IPS-18a (cell line): ENCODE measurements around the gene CCDC6.
"Not testable (repeated sequence)": the region's sequence is repeated elsewhere in the genome, so short reads cannot be mapped to it uniquely, and the experiment has no call there.

Experiments
- H3K27ac ChIP-seq: one replicate; pipeline ENCODE4 v1.5.1; 2013; ENCODE audit warnings: low read length
- H3K27me3 ChIP-seq: one replicate; pipeline ENCODE4 v1.6.1; 2013; ENCODE audit warnings: mild to moderate bottlenecking, low read length; ENCODE audit not compliant: control insufficient read depth, insufficient read depth
- H3K36me3 ChIP-seq: one replicate; pipeline ENCODE4 v1.6.1; 2013; ENCODE audit warnings: low read depth, low read length; ENCODE audit not compliant: control insufficient read depth
- H3K4me1 ChIP-seq: one replicate; pipeline ENCODE4 v1.6.1; 2013; ENCODE audit warnings: low read depth, low read length; ENCODE audit not compliant: control insufficient read depth
- H3K4me3 ChIP-seq: one replicate; pipeline ENCODE4 v1.5.1; 2013; ENCODE audit warnings: low read length
- H3K9ac ChIP-seq: one replicate; pipeline ENCODE4 v1.6.1; 2013; ENCODE audit warnings: mild to moderate bottlenecking, low read length, moderate library complexity
- H3K9me3 ChIP-seq: one replicate; pipeline ENCODE4 v1.6.1; 2013; ENCODE audit warnings: low read depth, low read length; ENCODE audit not compliant: control insufficient read depth

Gene CCDC6

DNA sequence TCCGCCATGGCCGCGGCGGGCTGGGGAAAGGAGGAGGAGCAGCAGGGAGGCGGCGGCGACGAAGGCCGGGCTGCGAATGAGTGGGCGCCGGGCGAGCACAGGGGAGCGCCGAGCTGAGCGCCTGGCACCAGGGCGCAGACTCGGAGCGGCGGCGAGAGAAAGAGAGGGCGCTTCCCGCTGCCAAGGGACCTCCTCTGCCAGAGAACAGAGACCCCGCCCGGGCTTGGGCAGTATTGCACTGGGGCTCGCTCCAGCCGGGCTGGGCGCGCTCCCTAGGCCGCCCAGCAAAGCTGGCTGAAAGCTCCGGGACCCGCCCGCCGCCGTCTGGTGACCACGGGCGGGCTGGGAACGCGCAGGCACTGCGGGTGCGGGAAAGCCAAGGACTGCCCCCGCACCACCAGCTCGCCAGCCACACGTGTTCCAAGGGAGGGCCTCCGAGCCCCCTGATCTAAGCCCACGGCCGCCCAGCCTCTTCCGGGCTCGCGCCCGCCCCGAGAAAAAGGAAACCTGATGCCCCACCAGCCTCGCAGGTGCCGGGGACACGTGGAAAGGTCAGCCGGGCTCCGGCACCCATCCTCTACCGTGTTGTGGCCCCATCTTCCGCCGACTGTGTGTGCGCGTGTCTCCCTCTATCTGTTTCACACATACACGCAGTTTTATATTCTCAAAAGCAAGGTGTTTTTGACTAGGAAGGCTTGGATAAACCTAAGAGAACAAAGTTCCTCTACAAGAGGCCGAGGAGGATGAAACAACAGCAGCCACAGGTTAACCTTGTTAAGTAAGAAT lies at the start of gene CCDC6:
Gene CCDC6 (minus strand): TSS at position 140 of the 786 bp plus-strand sequence. CDS start 132 bp downstream, at position 8.
- Histone ChIP-seq H3K27me3 (no peaks in the 10 kb centered on the region), H3K36me3 (peaks cover 5% of the 10 kb centered on the region), H3K4me1 (peaks cover 38% of the 10 kb centered on the region), H3K27ac (peak within 1 kb of the TSS; percentile 96), H3K9ac (peak within 1 kb of the TSS; percentile 88), H3K4me3 (peak within 1 kb of the TSS; percentile 88), H3K9me3 (no peaks in the 10 kb centered on the region)

DNA sequence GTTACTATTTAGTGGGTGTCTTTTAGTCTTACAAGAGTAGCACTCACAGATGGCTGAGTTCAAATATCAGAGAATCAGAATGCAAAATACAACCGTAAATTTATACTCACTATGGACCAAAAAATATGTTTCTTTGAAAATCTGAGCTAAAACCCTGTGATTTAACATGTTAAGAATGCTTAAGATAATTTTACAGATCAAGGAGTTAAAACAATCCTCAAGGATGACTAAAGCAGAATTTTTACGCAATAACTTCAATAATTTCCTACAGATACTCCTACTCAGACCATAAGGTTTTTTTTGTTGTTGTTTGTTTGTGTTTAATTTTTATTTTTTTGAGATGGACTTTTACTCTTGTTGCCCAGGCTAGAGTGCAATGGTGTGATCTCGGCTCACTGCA lies 47.9 kb upstream of the CCDC6 start:
- H3K9ac ChIP-seq = no peak overlapping the region
- H3K4me1 ChIP-seq = peaks cover 3% of the 10 kb centered on the region
- no peaks in the 10 kb centered on the region for H3K27me3 ChIP-seq
- no peak overlapping the region for H3K27ac ChIP-seq
- no peak overlapping the region for H3K4me3 ChIP-seq
- H3K9me3 ChIP-seq = no peaks in the 10 kb centered on the region
- H3K36me3 ChIP-seq = no peaks in the 10 kb centered on the region

DNA sequence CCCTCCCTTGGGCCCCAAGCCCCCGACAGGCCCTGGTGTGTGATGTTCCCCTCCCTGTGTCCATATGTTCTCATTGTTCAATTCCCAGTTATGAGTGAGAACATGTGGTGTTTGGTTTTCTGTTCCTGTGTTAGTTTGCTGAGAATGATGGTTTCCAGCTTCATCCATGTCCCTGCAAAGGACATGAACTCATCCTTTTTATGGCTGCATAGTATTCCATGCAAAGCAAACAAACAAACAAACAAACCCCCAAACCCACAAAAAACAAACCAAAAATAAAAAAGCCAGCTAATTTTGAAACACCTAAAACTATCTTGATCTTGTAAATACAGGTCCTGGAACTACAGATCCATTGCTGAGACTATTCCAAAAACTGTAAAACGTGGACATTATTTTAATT lies 47.4 kb upstream of the CCDC6 start:
- H3K27ac ChIP-seq, H3K4me1 ChIP-seq, H3K36me3 ChIP-seq: not testable (repeated sequence)

DNA sequence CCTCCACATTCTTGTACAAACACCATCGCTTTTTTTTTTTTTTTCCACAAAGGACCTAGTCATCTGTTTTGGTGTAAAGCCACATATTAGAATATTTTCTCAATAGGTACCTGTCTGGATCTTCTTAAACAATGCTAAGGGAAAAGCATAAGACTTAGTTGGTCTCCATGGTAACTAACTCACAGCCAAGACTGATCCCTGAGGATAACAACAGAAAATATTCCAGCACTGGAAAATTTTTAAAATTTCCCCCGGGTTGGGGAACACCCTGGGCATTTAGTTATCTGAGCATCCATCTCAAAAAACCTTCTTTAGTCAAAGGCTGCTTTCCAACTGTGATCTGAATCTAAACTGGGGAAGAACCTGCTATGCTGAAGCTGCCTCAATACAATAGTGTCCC lies 43.7 kb upstream of the CCDC6 start:
- H3K27me3 ChIP-seq = no peaks in the 10 kb centered on the region
- peaks cover 17% of the 10 kb centered on the region for H3K4me1 ChIP-seq
- H3K9ac ChIP-seq = no peak overlapping the region
- H3K36me3 ChIP-seq = no peaks in the 10 kb centered on the region
- H3K9me3 ChIP-seq = no peaks in the 10 kb centered on the region
- H3K27ac ChIP-seq = no peak overlapping the region
- no peak overlapping the region for H3K4me3 ChIP-seq

More for the DNA sequence above, 47.4 kb upstream of the CCDC6 start:
- H3K9me3 ChIP-seq, H3K27me3 ChIP-seq, H3K4me3 ChIP-seq, H3K9ac ChIP-seq: not testable (repeated sequence)

DNA sequence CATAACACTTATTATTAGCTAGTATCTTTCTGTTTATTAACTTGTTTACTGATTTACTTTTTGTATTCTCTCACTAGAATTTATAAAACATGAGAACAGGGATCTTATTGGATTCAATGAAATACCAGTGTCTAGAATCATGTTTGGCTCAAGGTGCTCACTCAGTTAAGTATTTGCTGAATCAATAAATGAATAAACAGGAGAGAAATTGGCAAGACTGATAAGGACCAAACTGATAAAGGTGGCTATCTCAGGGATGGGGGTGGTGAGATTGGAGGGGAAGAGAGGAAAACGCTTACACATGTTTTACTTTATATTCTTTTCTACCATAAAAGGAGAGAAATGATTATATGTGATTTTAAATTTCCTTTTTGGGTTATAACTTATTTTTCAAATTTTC lies 43.3 kb upstream of the CCDC6 start:
- Histone ChIP-seq H3K27me3 (no peaks in the 10 kb centered on the region), H3K9me3 (no peaks in the 10 kb centered on the region), H3K27ac (no peak overlapping the region), H3K4me1 (peaks cover 17% of the 10 kb centered on the region), H3K4me3 (no peak overlapping the region), H3K9ac (no peak overlapping the region), H3K36me3 (no peaks in the 10 kb centered on the region)

DNA sequence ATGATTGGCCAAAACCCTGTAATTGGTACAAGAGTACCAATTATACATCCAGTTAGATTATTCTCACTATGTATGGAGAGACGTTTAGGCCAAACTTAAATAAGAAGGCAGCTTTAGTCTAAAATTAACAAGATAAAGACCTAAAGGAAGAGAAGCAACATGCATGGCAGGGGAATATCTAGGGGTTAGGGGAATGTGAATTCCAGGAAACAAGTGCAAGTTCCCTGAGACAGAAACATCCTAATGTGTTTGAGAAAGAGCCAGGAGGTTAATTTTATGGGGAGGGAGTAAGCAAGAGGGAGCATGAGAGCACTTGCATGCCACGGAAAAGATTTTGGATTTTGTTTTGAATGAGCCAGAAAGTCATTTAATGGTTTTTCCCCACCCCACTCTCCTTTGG lies 39.6 kb upstream of the CCDC6 start:
- Histone ChIP-seq H3K27me3 (no peaks in the 10 kb centered on the region), H3K27ac (no peak overlapping the region), H3K4me3 (no peak overlapping the region), H3K36me3 (no peaks in the 10 kb centered on the region), H3K9ac (no peak overlapping the region), H3K4me1 (peaks cover 17% of the 10 kb centered on the region), H3K9me3 (no peaks in the 10 kb centered on the region)

DNA sequence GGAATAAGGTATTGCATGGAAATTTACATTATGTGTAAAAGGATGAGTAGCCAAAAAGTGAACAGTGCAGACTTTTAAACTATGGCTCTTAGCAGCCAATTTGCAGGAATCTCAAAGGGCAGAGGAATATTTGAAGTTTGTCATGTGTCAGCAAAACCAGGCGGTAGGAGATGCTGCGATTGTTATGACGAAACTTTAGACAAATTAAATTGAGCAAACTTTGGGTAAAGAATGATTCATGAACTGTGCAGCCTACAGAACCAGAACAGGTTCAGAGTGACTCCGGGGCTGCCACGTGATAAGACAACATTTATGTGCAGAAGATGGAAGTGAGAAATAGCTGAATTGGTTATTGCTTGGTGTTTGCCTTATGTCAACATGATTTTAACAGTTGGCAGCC lies 39.2 kb upstream of the CCDC6 start:
- H3K27ac ChIP-seq = no peak overlapping the region
- H3K36me3 ChIP-seq = no peaks in the 10 kb centered on the region
- H3K4me1 ChIP-seq = peaks cover 17% of the 10 kb centered on the region
- no peak overlapping the region for H3K4me3 ChIP-seq
- no peaks in the 10 kb centered on the region for H3K9me3 ChIP-seq
- H3K27me3 ChIP-seq = no peaks in the 10 kb centered on the region
- H3K9ac ChIP-seq = no peak overlapping the region

DNA sequence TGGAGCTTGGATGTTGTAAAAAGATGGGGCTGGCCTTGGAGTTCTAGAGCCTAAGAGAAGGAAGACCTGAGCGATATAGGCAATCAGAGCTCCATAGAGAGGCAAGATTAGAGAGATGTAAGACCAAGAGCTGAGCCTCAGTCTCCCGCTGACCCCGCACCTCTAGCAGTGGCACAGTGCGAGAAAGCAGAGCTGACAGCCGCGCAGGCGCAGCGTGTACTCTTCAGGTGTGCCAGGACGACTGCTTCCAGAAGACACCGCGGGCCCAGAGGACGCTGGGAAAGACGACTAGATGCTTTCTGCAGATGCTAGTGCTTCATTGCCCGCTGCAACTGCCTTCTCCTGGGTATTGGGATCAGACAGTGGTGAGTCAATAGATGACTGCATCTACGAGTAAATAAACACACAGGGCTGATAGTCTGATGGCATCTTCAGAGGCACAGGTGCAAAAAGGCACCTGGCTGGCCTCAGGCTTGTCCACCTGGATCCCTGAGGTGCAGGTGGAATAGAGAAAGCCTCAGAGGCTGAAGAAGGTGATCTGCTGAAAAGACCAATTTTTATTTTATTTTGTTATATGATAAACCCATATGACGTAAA lies 38.1 kb upstream of the CCDC6 start:
- no peak overlapping the region for H3K27ac ChIP-seq
- no peaks in the 10 kb centered on the region for H3K36me3 ChIP-seq
- H3K9ac ChIP-seq = no peak overlapping the region
- no peaks in the 10 kb centered on the region for H3K27me3 ChIP-seq
- no peaks in the 10 kb centered on the region for H3K9me3 ChIP-seq
- H3K4me3 ChIP-seq = no peak overlapping the region
- H3K4me1 ChIP-seq = peaks cover 14% of the 10 kb centered on the region

DNA sequence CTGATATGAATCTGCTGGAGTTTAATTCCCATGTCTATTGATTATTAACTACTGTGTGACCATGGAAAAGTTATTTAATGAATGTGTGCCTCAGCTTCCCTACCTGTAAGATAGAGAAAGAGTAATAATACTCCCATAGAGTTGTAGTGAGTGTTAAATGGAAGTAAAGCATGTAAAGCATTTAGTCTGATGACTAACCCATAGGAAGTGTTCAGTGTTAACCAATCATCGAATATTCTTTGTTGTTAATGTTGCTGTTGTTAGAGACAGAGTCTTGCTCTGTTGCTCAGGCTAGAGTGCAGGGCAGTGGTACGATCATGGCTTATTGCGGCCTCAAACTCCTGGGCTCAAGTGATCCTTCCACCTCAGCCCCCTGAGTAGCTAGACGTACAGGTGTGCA lies 36.2 kb upstream of the CCDC6 start:
- H3K4me1 ChIP-seq = peaks cover 20% of the 10 kb centered on the region
- no peak overlapping the region for H3K9ac ChIP-seq
- H3K4me3 ChIP-seq = no peak overlapping the region
- H3K36me3 ChIP-seq = no peaks in the 10 kb centered on the region
- H3K9me3 ChIP-seq = no peaks in the 10 kb centered on the region
- H3K27ac ChIP-seq = no peak overlapping the region
- no peaks in the 10 kb centered on the region for H3K27me3 ChIP-seq

DNA sequence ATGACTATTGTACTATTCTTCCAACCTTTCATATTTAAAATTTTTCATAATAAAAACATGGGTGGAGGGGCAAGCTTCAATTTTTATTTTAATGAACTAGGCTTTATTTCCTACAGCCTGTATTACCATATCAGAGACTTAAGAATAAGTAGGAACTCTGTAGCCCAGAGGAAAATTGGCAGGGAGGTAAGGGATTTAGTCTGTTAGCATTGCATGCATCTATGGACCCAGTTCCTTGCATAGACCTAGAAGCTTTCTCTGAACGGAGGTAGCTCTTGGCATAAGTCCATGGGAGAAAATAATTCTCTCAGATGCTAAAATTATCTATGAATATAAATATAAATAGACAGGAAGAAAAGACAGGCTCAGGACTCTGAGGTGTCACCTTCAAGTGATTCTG lies 31.4 kb upstream of the CCDC6 start:
- no peaks in the 10 kb centered on the region for H3K9me3 ChIP-seq
- no peak overlapping the region for H3K4me3 ChIP-seq
- H3K36me3 ChIP-seq = no peaks in the 10 kb centered on the region
- no peak overlapping the region for H3K27ac ChIP-seq
- H3K27me3 ChIP-seq = no peaks in the 10 kb centered on the region
- peaks cover 6% of the 10 kb centered on the region for H3K4me1 ChIP-seq
- no peak overlapping the region for H3K9ac ChIP-seq

DNA sequence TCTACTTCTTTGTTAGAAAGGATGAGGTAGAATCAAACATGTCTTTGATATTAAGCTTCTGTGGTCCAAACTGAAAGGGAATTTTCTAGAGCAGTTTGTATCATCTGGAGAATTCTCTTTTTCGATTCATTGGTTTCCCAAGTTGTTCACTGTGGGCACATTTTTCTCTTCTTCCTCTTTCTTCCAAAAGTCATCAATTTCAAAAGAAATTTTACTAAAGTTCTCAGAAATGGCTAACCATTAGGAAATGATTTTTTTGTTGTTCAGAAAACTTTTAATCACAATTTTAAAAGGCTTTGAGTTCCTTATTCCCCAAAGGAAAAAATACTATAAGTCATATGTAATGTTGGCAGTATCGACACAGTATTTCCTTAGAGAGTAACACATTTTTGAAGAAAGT lies 28.3 kb upstream of the CCDC6 start:
- H3K36me3 ChIP-seq = no peaks in the 10 kb centered on the region
- H3K4me1 ChIP-seq = peaks cover 6% of the 10 kb centered on the region
- H3K9me3 ChIP-seq = no peaks in the 10 kb centered on the region
- no peaks in the 10 kb centered on the region for H3K27me3 ChIP-seq
- no peak overlapping the region for H3K27ac ChIP-seq
- no peak overlapping the region for H3K9ac ChIP-seq
- no peak overlapping the region for H3K4me3 ChIP-seq
